ENCODE results near the gene GLTP. TPM values are rescaled to one million over a fixed set of nuclear protein-coding genes. Genes with fewer than 3 reads are reported as not detected.

Gene GLTP
- total RNA-seq, 3 donors from 2014 or later (not counting 1 experiment from before 2014, with no cell fraction given): 48.6 to 52.8 (median 49.2) TPM

- DNase-seq: no peak
- Histone ChIP-seq H3K4me3 (ENCODE audit: low read length) (no peak overlapping the region), H3K27me3 (ENCODE audit: control insufficient read depth, insufficient read depth, low read length) (no peaks in the 10 kb centered on the region), H3K36me3 (ENCODE audit: control insufficient read depth, insufficient read depth, low read length) (no peaks in the 10 kb centered on the region), H3K9me3 (ENCODE audit: control insufficient read depth, insufficient read depth, low read length) (no peaks in the 10 kb centered on the region), H3K27ac (ENCODE audit: low read length) (no peak overlapping the region), H3K4me1 (ENCODE audit: control insufficient read depth, insufficient read depth, low read length) (no peaks in the 10 kb centered on the region)
- intact Hi-C loops (cut with micrococcal nuclease): no loop called here
- H3K4me1 Mint-ChIP-seq: peaks cover 0 to 5% of the 10 kb centered on the region in 2 donors
- no peak overlapping the region for H3K27ac Mint-ChIP-seq
- no peak for ATAC-seq
- no peaks in the 10 kb centered on the region for H3K36me3 Mint-ChIP-seq
- H3K4me3 Mint-ChIP-seq: no peak overlapping the region
- TF ChIP-seq CTCF (IDR thresholded peaks at IDR 0.05): no peak
- WGBS (ENCODE audit: insufficient coverage): 96% methylated on average over 2 of the region's 3 CpGs
- peaks cover 10 to 17% of the 10 kb centered on the region in 2 donors for H3K27me3 Mint-ChIP-seq (ENCODE audit: low read depth in 2 of 2)
- no peaks in the 10 kb centered on the region for H3K9me3 Mint-ChIP-seq
Measured at GRCh38 chr12:109827080-109827479, 53.3 kb downstream of the GLTP start.

GRCh38 chr12:109824731-109825130, 55.6 kb downstream of the GLTP start:
- Mint-ChIP-seq H3K9me3 (no peaks in the 10 kb centered on the region), H3K36me3 (no peaks in the 10 kb centered on the region), H3K27ac (no peak overlapping the region), H3K4me1 (peaks cover 0 to 5% of the 10 kb centered on the region in 2 donors), H3K27me3 (ENCODE audit: low read depth in 2 of 2) (peaks cover 0 to 3% of the 10 kb centered on the region in 2 donors), H3K4me3 (no peak overlapping the region)
- Histone ChIP-seq H3K4me3 (ENCODE audit: low read length) (no peak overlapping the region), H3K4me1 (ENCODE audit: control insufficient read depth, insufficient read depth, low read length) (no peaks in the 10 kb centered on the region), H3K9me3 (ENCODE audit: control insufficient read depth, insufficient read depth, low read length) (no peaks in the 10 kb centered on the region), H3K27me3 (ENCODE audit: control insufficient read depth, insufficient read depth, low read length) (no peaks in the 10 kb centered on the region), H3K36me3 (ENCODE audit: control insufficient read depth, insufficient read depth, low read length) (no peaks in the 10 kb centered on the region), H3K27ac (ENCODE audit: low read length) (no peak overlapping the region)
- TF ChIP-seq CTCF (IDR thresholded peaks at IDR 0.05): no peak
- intact Hi-C loops (cut with micrococcal nuclease): no loop called here
- DNase-seq (no peak), ATAC-seq (no peak)
- WGBS (ENCODE audit: insufficient coverage): 86% methylated on average over 7 of the region's 8 CpGs

- Histone ChIP-seq H3K4me1 (ENCODE audit: control insufficient read depth, insufficient read depth, low read length) (no peaks in the 10 kb centered on the region), H3K9me3 (ENCODE audit: control insufficient read depth, insufficient read depth, low read length) (no peaks in the 10 kb centered on the region), H3K27me3 (ENCODE audit: control insufficient read depth, insufficient read depth, low read length) (no peaks in the 10 kb centered on the region), H3K36me3 (ENCODE audit: control insufficient read depth, insufficient read depth, low read length) (no peaks in the 10 kb centered on the region), H3K27ac (ENCODE audit: low read length) (no peak overlapping the region), H3K4me3 (ENCODE audit: low read length) (no peak overlapping the region)
- WGBS (ENCODE audit: insufficient coverage): 90% methylated on average over 15 of the region's 15 CpGs
- no peak for ATAC-seq
- Mint-ChIP-seq H3K9me3 (no peaks in the 10 kb centered on the region), H3K36me3 (no peaks in the 10 kb centered on the region), H3K27me3 (ENCODE audit: low read depth in 2 of 2) (peaks cover 0 to 3% of the 10 kb centered on the region in 2 donors), H3K4me1 (peaks cover 0 to under 1% of the 10 kb centered on the region in 2 donors), H3K27ac (no peak overlapping the region), H3K4me3 (no peak overlapping the region)
- intact Hi-C loops (cut with micrococcal nuclease): no loop called here
- DNase-seq: no peak
- no peak for TF ChIP-seq CTCF (IDR thresholded peaks at IDR 0.05)
Measured at GRCh38 chr12:109822951-109823411, 57.4 kb downstream of the GLTP start.

GRCh38 chr12:109822416-109822815, 57.9 kb downstream of the GLTP start:
- Histone ChIP-seq H3K4me3 (ENCODE audit: low read length) (no peak overlapping the region), H3K9me3 (ENCODE audit: control insufficient read depth, insufficient read depth, low read length) (no peaks in the 10 kb centered on the region), H3K27me3 (ENCODE audit: control insufficient read depth, insufficient read depth, low read length) (no peaks in the 10 kb centered on the region), H3K36me3 (ENCODE audit: control insufficient read depth, insufficient read depth, low read length) (no peaks in the 10 kb centered on the region), H3K4me1 (ENCODE audit: control insufficient read depth, insufficient read depth, low read length) (no peaks in the 10 kb centered on the region), H3K27ac (ENCODE audit: low read length) (no peak overlapping the region)
- no peaks in the 10 kb centered on the region for H3K9me3 Mint-ChIP-seq
- no peak for DNase-seq
- 86% methylated on average over 7 of the region's 7 CpGs for WGBS (ENCODE audit: insufficient coverage)
- H3K27ac Mint-ChIP-seq: no peak overlapping the region
- intact Hi-C loops (cut with micrococcal nuclease): no loop called here
- H3K36me3 Mint-ChIP-seq: no peaks in the 10 kb centered on the region
- H3K4me3 Mint-ChIP-seq: no peak overlapping the region
- ATAC-seq: no peak
- no peak for TF ChIP-seq CTCF (IDR thresholded peaks at IDR 0.05)
- peaks cover 0 to 3% of the 10 kb centered on the region in 2 donors for H3K27me3 Mint-ChIP-seq (ENCODE audit: low read depth in 2 of 2)
- H3K4me1 Mint-ChIP-seq: no peaks in the 10 kb centered on the region

Measured in natural killer cell (primary cell).